ENCODE measurements around the gene PRG2.
"Not testable (repeated sequence)": the region's sequence is repeated elsewhere in the genome, so short reads cannot be mapped to it uniquely, and the experiment has no call there.

PRG2 gene

GRCh38 chr11:57344826-57345225 lies 45.6 kb downstream of the PRG2 start:
- DNase-seq: no peak

DNA sequence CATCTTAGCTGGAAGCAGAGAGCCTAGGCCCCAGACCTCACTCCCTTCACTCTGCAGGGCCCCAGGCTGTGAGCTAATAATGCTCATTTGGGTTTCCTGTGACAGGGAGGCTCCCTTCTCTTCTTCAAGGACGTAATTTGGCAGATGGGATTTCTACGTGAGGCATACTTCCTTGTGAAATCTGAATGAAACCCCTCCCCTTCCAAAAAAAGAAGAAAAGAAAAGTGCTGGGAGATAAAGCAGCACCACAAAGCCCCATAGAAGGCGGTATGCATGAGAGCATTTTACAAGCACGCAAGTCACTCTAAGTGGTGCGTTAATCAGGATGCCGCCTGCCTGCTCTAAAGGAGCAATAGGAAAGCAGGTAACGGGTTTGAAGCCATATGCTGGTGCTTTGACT lies 46.6 kb downstream of the PRG2 start:
- DNase-seq: no peak

DNA sequence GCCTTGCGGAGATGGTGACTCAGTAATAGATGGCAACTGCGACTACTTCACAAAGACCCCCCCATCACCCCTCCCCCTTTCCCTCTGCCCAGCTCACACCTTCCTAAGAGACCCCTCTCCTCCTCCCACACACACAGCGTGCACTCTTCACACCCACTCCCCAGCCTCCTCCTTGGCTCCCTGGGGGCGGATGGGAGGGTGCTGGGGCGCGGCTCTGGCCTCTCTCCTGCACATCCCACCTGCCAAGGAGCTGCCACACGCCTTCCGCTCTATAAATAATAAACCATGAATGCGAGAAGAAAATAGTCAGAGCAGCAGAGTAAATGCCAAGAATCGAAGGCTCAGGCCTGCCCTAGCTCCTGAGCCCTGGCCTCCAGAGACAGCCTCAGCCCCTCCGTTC lies 47.7 kb downstream of the PRG2 start:
- no peak for DNase-seq

- DNase-seq: no peak
Observed at GRCh38 chr11:57341250-57341808, 49.1 kb downstream of the PRG2 start.

DNA sequence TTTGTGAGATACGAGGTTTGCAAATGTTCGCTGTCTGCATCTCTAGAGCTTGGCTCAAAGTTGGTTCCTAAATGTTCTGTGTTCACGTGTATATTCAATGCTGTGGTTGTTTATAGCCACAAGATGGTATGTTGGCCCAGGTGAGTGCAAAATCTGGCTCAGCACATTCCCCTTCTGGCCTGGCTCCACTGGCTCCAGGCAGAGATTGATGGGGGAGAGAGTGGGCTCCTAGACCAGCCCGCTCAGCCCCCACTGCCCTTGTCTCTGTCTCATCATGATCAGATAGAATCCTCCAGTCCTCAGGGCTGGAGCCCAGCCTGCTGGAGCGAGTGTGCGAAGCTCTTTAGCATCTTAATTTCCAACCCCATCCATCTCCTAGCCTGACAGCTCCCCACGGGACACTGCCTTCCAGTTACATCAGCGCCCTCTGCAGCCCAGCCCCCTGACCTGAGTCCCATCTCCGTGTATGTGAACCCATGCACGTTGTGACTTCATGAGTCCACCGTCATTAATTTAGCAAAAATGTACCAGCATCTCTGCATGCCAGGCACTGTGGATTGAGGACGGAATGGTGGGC lies 50.3 kb downstream of the PRG2 start:
- no peak for DNase-seq

GRCh38 chr11:57339328-57339727 lies 51.1 kb downstream of the PRG2 start:
- DNase-seq: no peak

- no peak for DNase-seq
Observed at GRCh38 chr11:57338142-57338541, 52.3 kb downstream of the PRG2 start, which contains the start of gene P2RX3. Gene P2RX3, plus strand, starts transcription at chr11:57338352. Its CDS starts 199 bp downstream, at chr11:57338551.

- not testable (repeated sequence) for DNase-seq
Observed at GRCh38 chr11:57336856-57337255, 53.6 kb downstream of the PRG2 start.
